Measurements from ENCODE around the gene TAS2R50.
"Not testable (repeated sequence)": the region's sequence is repeated elsewhere in the genome, so short reads cannot be mapped to it uniquely, and the experiment has no call there.

The TAS2R50 gene

GRCh38 chr12:10986812-10987211 lies at the start of gene TAS2R50:
TSS of gene TAS2R50 (minus strand) at chr12:10986912. CDS start at chr12:10986860, 52 bp downstream.
- FAIRE-seq = no peak

GRCh38 chr12:11033959-11034358 lies 47.2 kb upstream of the TAS2R50 start:
- FAIRE-seq = not testable (repeated sequence)

- no peak for FAIRE-seq
Measured at GRCh38 chr12:11031307-11031706, 44.6 kb upstream of the TAS2R50 start, which contains the start of gene TAS2R31. TSS of gene TAS2R31 (minus strand) at chr12:11031407. CDS start at chr12:11031335, 72 bp downstream.

- FAIRE-seq = no peak
Measured at GRCh38 chr12:11026118-11026517, 39.4 kb upstream of the TAS2R50 start.

GRCh38 chr12:11023387-11023786 lies 36.7 kb upstream of the TAS2R50 start:
- FAIRE-seq = no peak

- FAIRE-seq = no peak
Measured at GRCh38 chr12:11022520-11022919, 35.8 kb upstream of the TAS2R50 start, which contains the start of gene TAS2R19. TSS of gene TAS2R19 (minus strand) at chr12:11022620. CDS start at chr12:11022571, 49 bp downstream.

GRCh38 chr12:11016937-11017336 lies 30.2 kb upstream of the TAS2R50 start:
- FAIRE-seq = no peak

GRCh38 chr12:11015775-11016430 lies 29.2 kb upstream of the TAS2R50 start:
- FAIRE-seq = no peak

- no peak for FAIRE-seq
Measured at GRCh38 chr12:11014234-11014633, 27.5 kb upstream of the TAS2R50 start.

- no peak for FAIRE-seq
Measured at GRCh38 chr12:11007608-11008007, 20.9 kb upstream of the TAS2R50 start.

- no peak for FAIRE-seq
Measured at GRCh38 chr12:10998204-10998603, 11.5 kb upstream of the TAS2R50 start, which contains the start of gene TAS2R20. TSS of gene TAS2R20 (minus strand) at chr12:10998304. CDS start at chr12:10997875, 429 bp downstream.

- FAIRE-seq = no peak
Measured at GRCh38 chr12:10994307-10994706, 7.6 kb upstream of the TAS2R50 start.

GRCh38 chr12:10989107-10989506 lies 2.4 kb upstream of the TAS2R50 start:
- FAIRE-seq = no peak

GRCh38 chr12:10982244-10982643 lies 4.5 kb downstream of the TAS2R50 start:
- FAIRE-seq = no peak

- FAIRE-seq = no peak
Measured at GRCh38 chr12:10974965-10975364, 11.7 kb downstream of the TAS2R50 start.

- FAIRE-seq = no peak
Measured at GRCh38 chr12:10968765-10969456, 17.8 kb downstream of the TAS2R50 start.

GRCh38 chr12:10967409-10967808 lies 19.3 kb downstream of the TAS2R50 start:
- no peak for FAIRE-seq

GRCh38 chr12:10966314-10966713 lies 20.4 kb downstream of the TAS2R50 start:
- no peak for FAIRE-seq

GRCh38 chr12:10965476-10965875 lies 21.2 kb downstream of the TAS2R50 start:
- no peak for FAIRE-seq

- FAIRE-seq = no peak
Measured at GRCh38 chr12:10960211-10960610, 26.5 kb downstream of the TAS2R50 start.

GRCh38 chr12:10959804-10960203 lies 26.9 kb downstream of the TAS2R50 start:
- no peak for FAIRE-seq

GRCh38 chr12:10957741-10958140 lies 29.0 kb downstream of the TAS2R50 start:
- no peak for FAIRE-seq

- no peak for FAIRE-seq
Measured at GRCh38 chr12:10956085-10956484, 30.6 kb downstream of the TAS2R50 start.

- FAIRE-seq = no peak
Measured at GRCh38 chr12:10952645-10953044, 34.1 kb downstream of the TAS2R50 start.

Measured in A204.1 (cell line).